HG03460 (cell line): ENCODE data around the gene RRAS2.

Experiments used
- ATAC-seq: cut with Tn5 transposase; IDR thresholded peaks from one replicate; pipeline ENCODE4 v1.9.1; 2021; ENCODE audit not compliant: unreplicated experiment

RRAS2 gene

GRCh38 chr11:14340721-14341120 is 18.3 kb downstream of the RRAS2 start:
- no peak for ATAC-seq

- no peak for ATAC-seq
These were observed 19.6 kb downstream of the RRAS2 start for GRCh38 chr11:14339356-14339755.

- ATAC-seq, result no peak
These were observed 22.2 kb downstream of the RRAS2 start for GRCh38 chr11:14336507-14337503.

- no peak for ATAC-seq
These were observed 23.3 kb downstream of the RRAS2 start for GRCh38 chr11:14335712-14336111.

GRCh38 chr11:14334893-14335292 is 24.1 kb downstream of the RRAS2 start:
- peak; percentile 52 for ATAC-seq

- no peak for ATAC-seq
These were observed 24.8 kb downstream of the RRAS2 start for GRCh38 chr11:14334192-14334591.

- peak; percentile 38 for ATAC-seq
These were observed 27.4 kb downstream of the RRAS2 start for GRCh38 chr11:14331476-14332136.

- ATAC-seq, result no peak
These were observed 28.1 kb downstream of the RRAS2 start for GRCh38 chr11:14330881-14331280.

- no peak for ATAC-seq
These were observed 29.3 kb downstream of the RRAS2 start for GRCh38 chr11:14329702-14330101.

- ATAC-seq, result peak; percentile 35
These were observed 31.9 kb downstream of the RRAS2 start for GRCh38 chr11:14327116-14327515.

- ATAC-seq, result no peak
These were observed 35.8 kb downstream of the RRAS2 start for GRCh38 chr11:14323118-14323676.

GRCh38 chr11:14322510-14322909 is 36.5 kb downstream of the RRAS2 start:
- ATAC-seq, result no peak

GRCh38 chr11:14320020-14320419 is 39.0 kb downstream of the RRAS2 start:
- ATAC-seq, result peak; percentile 55

GRCh38 chr11:14318581-14318981 is 40.4 kb downstream of the RRAS2 start:
- ATAC-seq, result no peak

GRCh38 chr11:14317659-14318325 is 41.2 kb downstream of the RRAS2 start:
- no peak for ATAC-seq

- peak; percentile 41 for ATAC-seq
These were observed 43.9 kb downstream of the RRAS2 start for GRCh38 chr11:14315130-14315529.

- ATAC-seq, result no peak
These were observed 44.9 kb downstream of the RRAS2 start for GRCh38 chr11:14314127-14314526.

GRCh38 chr11:14312736-14313438 is 46.1 kb downstream of the RRAS2 start:
- no peak for ATAC-seq

GRCh38 chr11:14310679-14311078 is 48.3 kb downstream of the RRAS2 start:
- ATAC-seq, result no peak

- no peak for ATAC-seq
These were observed 49.4 kb downstream of the RRAS2 start for GRCh38 chr11:14309425-14310192.
